Tibial nerve (tissue), 4 donors: ENCODE measurements around the gene LPIN1. TPM values are rescaled to one million over a fixed set of nuclear protein-coding genes. Genes with fewer than 3 reads are reported as not detected.

Source experiments
- DNase-seq, 2 donors: peaks; one replicate each; pipeline ENCODE4 v3.0.0-alpha.2; 2019; ENCODE audit warnings: low spot score in 2 of 2
- H3K27ac ChIP-seq, 4 donors: fragments of 200-600 bp; sonication (generic) in 3 of 4; one replicate each; pipeline ENCODE4 v1.5.1; 2017 to 2019; ENCODE audit warnings: mild to moderate bottlenecking in 1 of 4
- H3K27me3 ChIP-seq, 2 donors: fragments of 200-600 bp; sonication (generic) in 1 of 2; one replicate each; pipeline versions ENCODE4 v1.5.1 to v1.6.0; 2017 to 2019
- H3K36me3 ChIP-seq, 3 donors: fragments of 200-600 bp; sonication (generic); one replicate each; pipeline ENCODE4 v1.5.1; 2018 to 2019
- H3K4me1 ChIP-seq, 4 donors: fragments of 200-600 bp; sonication (generic) in 3 of 4; one replicate each; pipeline ENCODE4 v1.5.1; 2017 to 2019
- H3K4me3 ChIP-seq, 4 donors: fragments of 200-600 bp; sonication (generic) in 3 of 4; one replicate each; pipeline ENCODE4 v1.5.1; 2017 to 2019; ENCODE audit warnings: mild to moderate bottlenecking in 1 of 4, moderate library complexity in 1 of 4
- H3K9me3 ChIP-seq, 4 donors: fragments of 200-600 bp; sonication (generic) in 3 of 4; one replicate each; pipeline ENCODE4 v1.5.1; 2017 to 2019
- EP300 ChIP-seq, 2 donors: sonication (generic); formaldehyde crosslinking; IDR thresholded peaks; one replicate each; pipeline ENCODE4 v1.6.1; 2017; ENCODE audit warnings: antibody characterized with exemption in 2 of 2, mild to moderate bottlenecking in 1 of 2
- POLR2A ChIP-seq, 2 donors: fragments of 450-650 bp; IDR thresholded peaks; one replicate each; pipeline ENCODE4 v1.6.1; 2017; ENCODE audit warnings: antibody characterized with exemption in 2 of 2, mild to moderate bottlenecking in 2 of 2, moderate library complexity in 2 of 2
- WGBS, 2 donors: methylation state at CpG; one replicate each; pipeline ENCODE4 v1.1.5; 2018; 5-methylcytosine and 5-hydroxymethylcytosine counted together
- total RNA-seq, 4 donors: library from RNA; depleted of rRNA; stranded (reverse); fragments of >200 nt; gene quantifications; one replicate each; pipeline ENCODE4 v1.1.0, GENCODE V29; 2016
- TF ChIP-seq, protein P1 (sequence below), 5 experiments: fragments of 200-600 bp in 3 of 5; fragments of 450-650 bp in 2 of 5; sonication (generic) in 3 of 5; IDR thresholded peaks; one replicate each; pipeline ENCODE4 v1.5.1; 2016 to 2019; ENCODE audit warnings: antibody characterized with exemption in 5 of 5, mild to moderate bottlenecking in 3 of 5, moderate library complexity in 2 of 5

LPIN1 gene
- total RNA-seq, 4 donors from 2014 or later, result 170 to 202 (median 172) TPM

DNA sequence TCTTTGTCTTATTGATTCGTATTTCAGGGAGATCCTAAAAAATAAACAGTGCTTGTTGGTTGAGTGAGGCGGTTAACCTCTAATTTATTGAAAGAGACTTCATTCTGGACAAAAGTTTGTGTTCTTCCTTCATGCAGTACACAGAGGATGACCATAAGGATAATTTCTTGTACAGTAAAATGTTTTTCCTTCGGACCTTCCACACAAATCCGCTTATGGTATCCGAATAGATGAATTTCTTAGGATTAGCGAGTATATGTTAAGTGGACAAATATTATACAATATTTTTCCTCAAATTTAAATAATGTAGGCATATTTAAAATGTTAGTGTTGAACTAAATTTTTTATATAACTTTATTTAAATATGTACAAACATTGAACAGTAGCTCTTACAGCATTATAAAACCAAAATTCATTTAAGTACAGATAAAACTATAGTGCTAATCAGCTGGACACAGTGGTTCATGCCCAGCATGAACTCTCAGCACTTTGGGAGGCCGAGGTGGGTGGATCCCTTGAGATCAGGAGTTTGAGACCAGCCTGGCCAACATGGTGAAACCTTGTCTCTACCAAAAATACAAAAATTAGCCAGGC is 84.4 kb downstream of the LPIN1 start:
- Histone ChIP-seq H3K4me3 (peak overlapping the region in 3 of 4 donors; percentile 9 to 40 (median 19)), H3K4me1 (peaks cover 0 to 30% (median 18%) of the 10 kb centered on the region in 4 donors), H3K27ac (peak overlapping the region in 3 of 4 donors; percentile 41 to 80 (median 75)), H3K27me3 (no peaks in the 10 kb centered on the region), H3K9me3 (peaks cover 0 to 8% (median 0%) of the 10 kb centered on the region in 4 donors), H3K36me3 (peaks cover 0 to 14% (median 0%) of the 10 kb centered on the region in 3 donors)
- no peak for DNase-seq
- 39 to 45% methylated on average over 7 of the region's 7 CpGs for WGBS, 2 donors
- TF ChIP-seq, protein P1, sequence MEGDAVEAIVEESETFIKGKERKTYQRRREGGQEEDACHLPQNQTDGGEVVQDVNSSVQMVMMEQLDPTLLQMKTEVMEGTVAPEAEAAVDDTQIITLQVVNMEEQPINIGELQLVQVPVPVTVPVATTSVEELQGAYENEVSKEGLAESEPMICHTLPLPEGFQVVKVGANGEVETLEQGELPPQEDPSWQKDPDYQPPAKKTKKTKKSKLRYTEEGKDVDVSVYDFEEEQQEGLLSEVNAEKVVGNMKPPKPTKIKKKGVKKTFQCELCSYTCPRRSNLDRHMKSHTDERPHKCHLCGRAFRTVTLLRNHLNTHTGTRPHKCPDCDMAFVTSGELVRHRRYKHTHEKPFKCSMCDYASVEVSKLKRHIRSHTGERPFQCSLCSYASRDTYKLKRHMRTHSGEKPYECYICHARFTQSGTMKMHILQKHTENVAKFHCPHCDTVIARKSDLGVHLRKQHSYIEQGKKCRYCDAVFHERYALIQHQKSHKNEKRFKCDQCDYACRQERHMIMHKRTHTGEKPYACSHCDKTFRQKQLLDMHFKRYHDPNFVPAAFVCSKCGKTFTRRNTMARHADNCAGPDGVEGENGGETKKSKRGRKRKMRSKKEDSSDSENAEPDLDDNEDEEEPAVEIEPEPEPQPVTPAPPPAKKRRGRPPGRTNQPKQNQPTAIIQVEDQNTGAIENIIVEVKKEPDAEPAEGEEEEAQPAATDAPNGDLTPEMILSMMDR (IDR thresholded peaks at IDR 0.05), result no peak
- TF ChIP-seq POLR2A (IDR thresholded peaks at IDR 0.05), result no peak

- Histone ChIP-seq H3K36me3 (peaks cover 0 to 8% (median 0%) of the 10 kb centered on the region in 3 donors), H3K4me1 (peaks cover 0 to 27% (median 18%) of the 10 kb centered on the region in 4 donors), H3K27me3 (no peaks in the 10 kb centered on the region), H3K4me3 (no peak overlapping the region), H3K9me3 (peaks cover 0 to 8% (median 0%) of the 10 kb centered on the region in 4 donors), H3K27ac (peak overlapping the region in 1 of 4 donors; percentile 80)
- no peak for TF ChIP-seq EP300 (IDR thresholded peaks at IDR 0.05)
- TF ChIP-seq POLR2A (IDR thresholded peaks at IDR 0.05), result no peak
- TF ChIP-seq, protein P1 (IDR thresholded peaks at IDR 0.05), result no peak
- WGBS, 2 donors, result 92 to 95% methylated on average over 5 of the region's 5 CpGs
- DNase-seq, result no peak
These were observed 85.0 kb downstream of the LPIN1 start for GRCh38 chr2:11831415-11831814.

- DNase-seq, result no peak
- WGBS, 2 donors, result 87 to 91% methylated on average over 5 of the region's 5 CpGs
- Histone ChIP-seq H3K4me1 (peaks cover 0 to 27% (median 18%) of the 10 kb centered on the region in 4 donors), H3K9me3 (peaks cover 0 to 8% (median 0%) of the 10 kb centered on the region in 4 donors), H3K36me3 (no peaks in the 10 kb centered on the region), H3K27ac (no peak overlapping the region), H3K27me3 (no peaks in the 10 kb centered on the region), H3K4me3 (no peak overlapping the region)
- TF ChIP-seq, protein P1 (IDR thresholded peaks at IDR 0.05), result no peak
- TF ChIP-seq POLR2A (IDR thresholded peaks at IDR 0.05) (no peak), EP300 (IDR thresholded peaks at IDR 0.05) (no peak)
These were observed 86.1 kb downstream of the LPIN1 start for GRCh38 chr2:11832531-11832930.

GRCh38 chr2:11833601-11834000 is 87.2 kb downstream of the LPIN1 start:
- WGBS, 2 donors, result 90 to 93% methylated on average over 6 of the region's 6 CpGs
- DNase-seq, result no peak
- Histone ChIP-seq H3K4me1 (peaks cover 0 to 27% (median 18%) of the 10 kb centered on the region in 4 donors), H3K27me3 (no peaks in the 10 kb centered on the region), H3K4me3 (no peak overlapping the region), H3K9me3 (peaks cover 0 to 8% (median 0%) of the 10 kb centered on the region in 4 donors), H3K36me3 (no peaks in the 10 kb centered on the region), H3K27ac (no peak overlapping the region)
- TF ChIP-seq, protein P1 (IDR thresholded peaks at IDR 0.05), result no peak
- TF ChIP-seq POLR2A (IDR thresholded peaks at IDR 0.05), result no peak
- TF ChIP-seq EP300 (IDR thresholded peaks at IDR 0.05), result no peak

DNA sequence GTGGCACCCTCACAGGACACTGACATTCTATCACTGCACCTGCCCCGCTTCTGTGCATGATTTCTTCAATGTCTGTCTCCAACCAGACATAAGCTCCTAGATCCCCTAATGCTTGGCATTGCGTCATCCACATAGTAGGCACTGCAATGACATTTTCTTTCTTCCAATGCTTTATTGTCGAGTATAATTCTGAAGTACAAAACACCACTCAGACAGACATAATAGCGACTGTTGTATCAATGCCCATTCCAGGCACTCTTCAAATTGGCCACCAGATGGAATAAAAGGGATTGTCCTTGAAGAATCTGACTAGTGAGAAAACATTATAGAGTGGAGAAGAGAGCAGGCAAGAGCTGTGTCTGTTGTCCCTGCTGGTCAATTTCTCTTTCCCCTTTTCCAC is 89.0 kb downstream of the LPIN1 start:
- no peak for DNase-seq
- no peaks in the 10 kb centered on the region for H3K27me3 ChIP-seq
- WGBS, 2 donors, result 83 to 87% methylated on average over 4 of the region's 4 CpGs
- TF ChIP-seq POLR2A (IDR thresholded peaks at IDR 0.05) (no peak), EP300 (IDR thresholded peaks at IDR 0.05) (no peak)
- TF ChIP-seq, protein P1 (IDR thresholded peaks at IDR 0.05), result no peak
- no peak overlapping the region for H3K4me3 ChIP-seq
- H3K9me3 ChIP-seq, result peaks cover 0 to 8% (median 0%) of the 10 kb centered on the region in 4 donors
- H3K27ac ChIP-seq, result no peak overlapping the region
- H3K4me1 ChIP-seq, result peaks cover 0 to 10% (median 5%) of the 10 kb centered on the region in 4 donors
- H3K36me3 ChIP-seq, result no peaks in the 10 kb centered on the region
